GM19238 (cell line): Measurements from ENCODE around the gene SLX4IP.
"Not testable (repeated sequence)": the region's sequence is repeated elsewhere in the genome, so short reads cannot be mapped to it uniquely, and the experiment has no call there.

Experiments
- DNase-seq: peaks from one replicate; pipeline ENCODE4 v3.0.0; 2011; ENCODE audit warnings: low spot score; ENCODE audit not compliant: insufficient read length

The SLX4IP gene

DNA sequence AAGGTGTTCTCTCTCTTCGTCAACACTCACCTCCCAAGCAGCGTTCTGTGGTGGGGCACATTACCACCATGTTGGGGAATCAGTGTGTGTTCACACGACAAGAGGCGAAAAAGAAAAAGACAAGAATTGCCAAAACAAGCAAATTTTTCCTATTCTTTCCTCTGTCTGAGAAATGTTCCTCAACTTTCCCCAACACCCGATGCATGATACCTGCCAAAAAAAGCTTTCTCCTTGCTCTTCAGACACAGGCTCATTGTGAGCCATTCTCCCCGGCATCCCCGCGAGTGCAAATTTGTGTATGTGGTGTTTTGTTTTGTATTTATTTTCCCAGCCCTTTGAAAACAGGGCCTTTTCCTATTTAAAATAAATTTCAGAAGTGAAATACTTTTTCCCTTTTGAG is 137.7 kb downstream of the SLX4IP start:
- no peak for DNase-seq

- DNase-seq: no peak
Observed at GRCh38 chr20:10573273-10573950, 138.3 kb downstream of the SLX4IP start.

DNA sequence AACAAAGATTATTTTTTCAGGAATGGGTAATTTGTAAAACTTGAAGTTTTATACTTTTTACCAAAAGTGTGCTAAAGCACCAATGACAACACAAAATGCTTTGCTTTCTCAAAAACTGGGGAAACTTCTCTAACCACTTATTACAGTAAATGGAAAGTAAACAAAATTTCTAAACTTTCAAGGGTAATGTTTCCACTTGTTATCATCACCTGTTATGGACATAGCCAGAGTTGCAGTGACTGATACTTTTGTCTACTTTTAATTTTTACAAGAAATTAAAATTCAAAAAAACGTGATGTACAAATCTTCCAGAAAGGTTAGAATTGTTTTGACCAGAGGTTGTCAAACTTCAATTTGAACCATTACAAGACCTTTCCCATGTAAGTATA is 138.8 kb downstream of the SLX4IP start:
- DNase-seq: no peak

- DNase-seq: no peak
Observed at GRCh38 chr20:10576411-10577090, 141.4 kb downstream of the SLX4IP start.

- no peak for DNase-seq
Observed at GRCh38 chr20:10577648-10578047, 142.5 kb downstream of the SLX4IP start.

GRCh38 chr20:10578607-10579006 is 143.5 kb downstream of the SLX4IP start:
- DNase-seq: no peak

GRCh38 chr20:10579942-10580341 is 144.8 kb downstream of the SLX4IP start:
- DNase-seq: no peak

GRCh38 chr20:10580700-10581099 is 145.6 kb downstream of the SLX4IP start:
- DNase-seq: no peak

DNA sequence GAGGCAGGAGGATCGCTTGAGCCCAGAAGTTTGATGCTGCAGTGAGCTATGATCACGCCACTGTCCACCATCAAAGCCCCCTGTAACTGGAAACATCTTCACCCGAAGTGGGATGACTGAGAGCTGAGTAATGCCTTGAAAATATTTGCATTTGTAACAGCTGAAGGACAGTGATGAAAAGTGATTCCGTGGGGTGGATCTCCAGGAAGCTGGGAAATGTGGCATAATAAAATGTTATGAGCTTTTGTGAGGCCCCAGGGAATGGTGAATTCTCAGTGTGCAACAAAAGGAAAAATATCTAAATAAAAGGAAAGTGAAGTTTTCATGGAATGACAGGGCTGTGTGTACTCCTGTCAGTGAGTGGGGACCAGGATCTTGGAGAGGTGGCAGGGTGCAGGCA is 146.7 kb downstream of the SLX4IP start:
- no peak for DNase-seq

- DNase-seq: no peak
Observed at GRCh38 chr20:10584371-10584770, 149.3 kb downstream of the SLX4IP start.

GRCh38 chr20:10585308-10585707 is 150.2 kb downstream of the SLX4IP start:
- DNase-seq: no peak

DNA sequence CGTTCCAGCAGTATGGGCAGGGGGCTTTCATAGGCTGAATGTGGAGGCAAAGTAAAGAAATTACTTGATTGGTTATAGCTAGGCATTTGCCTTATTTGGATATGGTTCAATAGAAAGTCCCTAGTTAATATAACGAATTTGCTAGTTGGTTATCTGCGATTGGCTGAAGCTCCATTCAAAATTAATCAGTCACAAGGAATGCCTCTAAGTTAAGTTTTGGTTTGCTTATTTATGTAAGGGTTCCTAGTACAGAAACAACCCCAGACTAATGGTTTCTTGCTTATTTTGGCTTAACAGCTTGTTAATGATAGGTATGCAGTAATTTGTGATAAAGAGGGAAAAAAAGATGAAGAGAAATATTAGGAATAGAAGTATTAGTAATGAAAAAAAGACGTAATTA is 151.2 kb downstream of the SLX4IP start:
- DNase-seq: no peak

- not testable (repeated sequence) for DNase-seq
Observed at GRCh38 chr20:10590446-10590845, 155.3 kb downstream of the SLX4IP start.

DNA sequence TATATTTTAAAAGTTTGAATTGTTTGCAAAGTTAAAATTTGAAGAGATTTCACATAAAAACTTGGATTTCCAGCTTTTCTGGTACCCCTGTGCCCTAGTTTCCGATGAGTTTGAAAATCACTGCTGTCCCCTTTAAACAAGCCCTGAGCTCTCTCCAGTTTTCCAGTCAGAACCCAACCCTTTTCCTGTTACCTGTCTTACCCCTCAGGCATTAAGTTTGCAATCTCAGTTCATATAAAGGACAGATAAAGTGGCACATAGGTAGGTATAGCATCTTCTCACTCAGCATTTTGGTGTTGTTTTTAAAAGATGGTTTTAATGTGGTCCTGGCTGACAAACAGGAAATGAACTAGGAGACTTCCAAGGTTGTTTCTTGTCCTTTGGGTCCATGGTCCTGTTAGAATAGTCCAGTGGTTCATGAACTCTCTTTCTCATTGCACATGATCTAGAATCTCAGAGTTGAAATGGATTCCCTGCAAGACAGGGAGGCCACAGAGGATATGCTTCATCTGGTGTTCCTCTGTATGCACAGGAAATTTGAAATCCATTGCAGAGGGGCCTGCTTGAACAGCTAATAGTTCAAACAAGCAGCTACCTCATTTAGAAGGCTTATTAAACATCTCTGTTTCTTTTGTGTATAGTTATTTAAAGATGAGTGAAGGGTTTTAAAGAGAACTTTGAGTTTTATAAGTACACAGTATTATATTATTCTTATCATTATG is 156.0 kb downstream of the SLX4IP start:
- DNase-seq: no peak

DNA sequence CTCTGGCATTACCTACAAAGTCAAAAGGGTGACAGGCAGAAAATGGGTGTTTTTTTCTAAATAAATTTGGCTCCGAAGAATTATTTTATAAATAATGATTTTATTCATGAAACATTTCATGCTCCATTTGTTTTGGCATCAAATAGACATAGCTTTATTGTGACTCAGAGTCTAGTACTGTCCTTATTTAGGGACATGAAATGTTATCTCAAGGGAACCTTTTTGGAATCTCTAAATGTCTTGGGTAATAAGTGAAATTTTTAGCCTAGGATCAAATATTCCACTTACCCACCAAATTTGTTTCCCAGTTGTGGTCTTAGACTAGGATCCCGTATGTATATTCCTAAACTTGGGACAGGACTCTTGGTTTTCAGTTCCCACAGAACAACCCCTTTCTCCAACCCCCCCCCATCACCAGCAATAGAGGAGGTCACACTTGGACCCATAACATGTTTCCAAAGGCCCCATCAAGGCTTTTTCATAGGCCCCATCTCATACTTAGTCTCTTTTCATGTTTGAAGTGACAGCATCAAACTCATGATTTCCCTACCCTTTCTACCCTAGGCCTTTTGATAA is 156.9 kb downstream of the SLX4IP start:
- no peak for DNase-seq

DNA sequence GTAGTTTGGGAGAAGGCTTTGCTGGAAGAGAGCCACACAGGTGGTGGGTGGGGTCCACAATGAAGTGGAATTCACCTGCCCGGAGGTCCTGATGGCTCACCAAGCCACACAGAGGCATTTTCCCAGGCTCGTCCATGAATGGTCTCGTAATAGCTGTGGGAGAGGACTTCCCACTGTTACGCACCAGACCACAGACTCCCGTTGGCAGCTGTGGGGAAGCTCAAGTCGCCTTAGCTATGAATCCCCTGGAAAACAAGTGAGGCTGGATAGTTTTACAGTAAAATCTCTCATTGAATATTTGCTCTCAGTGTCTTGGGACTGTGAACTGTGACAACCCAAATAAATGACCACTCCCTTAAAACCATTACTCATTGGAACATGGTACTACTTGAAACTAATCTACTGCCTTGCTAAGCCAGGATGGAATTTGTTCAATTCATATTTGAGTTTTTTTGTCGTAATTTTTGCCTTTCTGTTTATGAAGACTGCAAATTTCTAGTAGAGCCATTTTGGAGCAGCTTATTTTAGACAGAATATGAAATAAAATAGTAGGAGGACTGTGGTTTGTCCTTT is 159.3 kb downstream of the SLX4IP start:
- DNase-seq: no peak

DNA sequence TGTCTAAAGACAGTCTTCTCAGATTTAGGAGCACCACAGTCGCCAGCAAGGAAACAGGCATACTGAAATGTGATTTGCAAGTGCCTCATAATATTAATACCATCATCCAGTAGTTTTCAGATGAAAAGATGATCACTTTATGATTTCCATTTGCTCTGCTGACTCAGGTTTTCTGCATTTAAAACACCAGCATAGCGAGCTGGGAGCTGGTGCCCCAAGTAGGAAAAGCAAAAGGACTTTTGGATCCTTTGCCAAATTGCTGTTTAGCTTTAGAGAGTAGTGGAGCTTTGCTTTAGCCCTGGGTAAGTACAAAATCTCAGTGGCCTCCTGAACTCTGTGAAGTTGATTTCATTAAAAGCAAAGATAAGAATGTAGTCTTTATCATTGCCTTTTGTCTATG is 160.2 kb downstream of the SLX4IP start:
- DNase-seq: no peak

- DNase-seq: no peak
Observed at GRCh38 chr20:10595985-10596384, 160.9 kb downstream of the SLX4IP start.

DNA sequence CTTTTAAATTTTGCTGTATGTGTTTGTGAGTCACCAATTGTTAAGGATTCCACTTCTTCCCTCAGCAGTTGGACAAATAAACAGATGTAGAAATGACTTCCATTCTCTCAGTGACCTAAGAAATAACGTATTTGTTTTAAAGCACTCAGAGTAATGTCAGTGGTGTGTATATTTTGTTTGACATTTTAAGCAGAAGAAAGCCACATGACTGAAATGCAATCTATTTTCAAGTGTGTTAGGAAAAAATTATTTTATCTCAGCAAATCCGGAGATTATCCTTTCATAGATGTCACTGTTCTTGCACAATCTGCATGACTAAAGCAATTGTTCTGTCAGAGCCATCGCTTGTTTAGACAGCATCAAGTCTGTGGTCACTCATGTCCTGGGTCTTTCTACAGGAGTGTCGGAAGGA is 161.6 kb downstream of the SLX4IP start:
- DNase-seq: no peak

- no peak for DNase-seq
Observed at GRCh38 chr20:10597637-10598036, 162.5 kb downstream of the SLX4IP start.

DNA sequence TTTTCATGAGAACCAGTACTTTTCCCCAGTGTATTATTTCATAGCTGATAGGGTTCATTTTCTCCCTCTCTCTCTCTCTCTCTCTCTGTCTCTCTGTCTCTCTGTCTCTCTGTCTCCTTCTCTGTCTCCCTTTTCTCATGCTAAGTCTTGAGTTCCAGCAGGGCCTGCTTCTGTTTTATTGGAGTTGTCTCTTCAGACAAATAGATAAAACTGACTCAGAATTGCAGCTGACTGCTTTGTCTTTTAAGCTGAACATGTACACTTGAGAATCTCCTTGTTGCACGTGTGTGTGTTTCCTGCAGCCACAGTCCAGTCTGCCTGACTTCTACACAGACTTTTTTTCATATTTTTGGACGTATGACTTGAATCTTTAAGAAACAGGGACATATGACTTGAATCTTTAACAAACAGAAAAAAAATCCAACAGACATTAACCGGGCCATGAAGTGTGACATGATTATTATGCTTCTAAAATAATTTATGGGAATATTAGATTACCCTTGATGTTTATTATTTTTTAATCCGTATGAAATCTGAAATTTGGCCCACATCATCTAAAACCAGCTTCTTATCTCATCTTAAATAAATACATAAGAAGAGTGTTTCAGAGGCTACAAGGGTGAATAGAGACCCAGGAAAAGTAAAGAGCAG is 167.2 kb downstream of the SLX4IP start:
- no peak for DNase-seq
